ENCODE results near the gene KIF26A. TPM values are rescaled to one million over a fixed set of nuclear protein-coding genes. Genes with fewer than 3 reads are reported as not detected.

Gene KIF26A
- total RNA-seq, 2 donors from 2014 or later, result 5.6 to 14.1 TPM

DNA sequence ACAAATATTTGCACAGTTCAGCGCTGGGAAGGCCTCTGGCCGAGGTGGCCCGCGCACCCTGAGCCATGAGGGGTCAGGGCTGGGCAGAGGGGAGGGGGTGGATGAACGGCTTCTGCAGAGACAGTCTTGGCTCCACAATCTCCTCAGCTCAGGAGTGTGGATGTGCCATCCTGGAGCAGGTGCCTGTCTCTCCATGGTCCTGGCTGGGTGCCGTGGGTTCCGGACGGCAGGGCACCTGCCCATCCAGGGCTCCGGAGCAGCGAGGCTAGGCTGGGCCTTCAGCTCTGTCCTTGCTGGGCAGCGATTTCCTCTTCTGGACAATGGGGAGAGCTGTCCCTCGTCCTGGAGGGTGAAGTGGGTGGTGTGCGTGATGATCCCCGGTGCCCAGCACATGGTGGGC lies 55.6 kb downstream of the KIF26A start:
- no peak overlapping the region for H3K4me3 ChIP-seq
- DNase-seq (ENCODE audit: low spot score), result no peak
- no peaks in the 10 kb centered on the region for H3K36me3 ChIP-seq
- H3K27me3 ChIP-seq, result no peaks in the 10 kb centered on the region
- TF ChIP-seq CTCF (IDR thresholded peaks at IDR 0.05), result no peak
- H3K27ac ChIP-seq, result no peak overlapping the region
- no peaks in the 10 kb centered on the region for H3K4me1 ChIP-seq
- no peaks in the 10 kb centered on the region for H3K9me3 ChIP-seq

DNA sequence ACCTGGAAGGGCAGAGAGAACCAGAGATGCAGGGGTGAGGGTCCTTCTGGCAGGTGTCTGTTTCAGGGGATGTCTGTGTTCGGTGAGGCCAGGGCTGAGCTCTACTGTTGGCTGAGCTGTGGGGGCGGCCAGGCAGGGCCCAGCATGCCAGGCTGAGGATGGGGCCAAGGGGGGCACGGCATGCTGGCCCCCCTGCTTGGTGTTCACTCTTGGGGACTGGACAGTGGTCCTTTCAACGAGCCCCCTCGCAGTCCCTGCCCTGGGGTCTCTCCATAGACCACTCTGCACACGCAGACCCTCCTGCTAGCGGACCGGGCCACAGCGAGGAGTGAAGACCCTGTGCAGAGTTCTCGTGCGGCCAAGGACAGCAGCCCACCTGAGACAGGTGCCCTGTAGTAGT lies 56.3 kb downstream of the KIF26A start:
- no peak for DNase-seq (ENCODE audit: low spot score)
- Histone ChIP-seq H3K9me3 (no peaks in the 10 kb centered on the region), H3K27ac (no peak overlapping the region), H3K27me3 (no peaks in the 10 kb centered on the region), H3K36me3 (no peaks in the 10 kb centered on the region), H3K4me1 (no peaks in the 10 kb centered on the region), H3K4me3 (no peak overlapping the region)
- no peak for TF ChIP-seq CTCF (IDR thresholded peaks at IDR 0.05)

DNA sequence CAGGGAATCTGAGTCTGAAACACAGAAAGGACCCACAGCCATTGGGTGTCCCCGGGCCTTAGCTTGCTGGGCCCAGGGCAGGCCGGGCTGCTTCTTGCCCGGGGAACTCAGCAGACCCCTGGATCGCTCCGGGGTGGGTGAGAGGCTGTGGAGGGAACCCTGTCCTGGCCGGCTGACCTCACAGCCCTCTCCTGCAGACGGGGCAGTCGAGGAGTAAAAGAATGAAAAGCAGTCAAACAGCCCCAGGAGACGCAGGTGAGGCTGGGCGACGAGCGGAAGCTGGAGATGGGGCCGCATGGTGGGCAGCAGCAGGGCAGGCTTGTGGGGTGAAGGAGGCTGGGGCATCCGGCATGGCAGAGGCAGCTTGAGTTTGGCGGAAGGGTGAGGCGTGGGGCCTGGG lies 57.0 kb downstream of the KIF26A start:
- Histone ChIP-seq H3K27me3 (no peaks in the 10 kb centered on the region), H3K27ac (no peak overlapping the region), H3K36me3 (no peaks in the 10 kb centered on the region), H3K4me3 (no peak overlapping the region), H3K4me1 (no peaks in the 10 kb centered on the region), H3K9me3 (no peaks in the 10 kb centered on the region)
- no peak for DNase-seq (ENCODE audit: low spot score)
- no peak for TF ChIP-seq CTCF (IDR thresholded peaks at IDR 0.05)

GRCh38 chr14:104195878-104196277 lies 57.5 kb downstream of the KIF26A start:
- Histone ChIP-seq H3K36me3 (no peaks in the 10 kb centered on the region), H3K4me1 (no peaks in the 10 kb centered on the region)
- DNase-seq (ENCODE audit: low spot score), result no peak

DNA sequence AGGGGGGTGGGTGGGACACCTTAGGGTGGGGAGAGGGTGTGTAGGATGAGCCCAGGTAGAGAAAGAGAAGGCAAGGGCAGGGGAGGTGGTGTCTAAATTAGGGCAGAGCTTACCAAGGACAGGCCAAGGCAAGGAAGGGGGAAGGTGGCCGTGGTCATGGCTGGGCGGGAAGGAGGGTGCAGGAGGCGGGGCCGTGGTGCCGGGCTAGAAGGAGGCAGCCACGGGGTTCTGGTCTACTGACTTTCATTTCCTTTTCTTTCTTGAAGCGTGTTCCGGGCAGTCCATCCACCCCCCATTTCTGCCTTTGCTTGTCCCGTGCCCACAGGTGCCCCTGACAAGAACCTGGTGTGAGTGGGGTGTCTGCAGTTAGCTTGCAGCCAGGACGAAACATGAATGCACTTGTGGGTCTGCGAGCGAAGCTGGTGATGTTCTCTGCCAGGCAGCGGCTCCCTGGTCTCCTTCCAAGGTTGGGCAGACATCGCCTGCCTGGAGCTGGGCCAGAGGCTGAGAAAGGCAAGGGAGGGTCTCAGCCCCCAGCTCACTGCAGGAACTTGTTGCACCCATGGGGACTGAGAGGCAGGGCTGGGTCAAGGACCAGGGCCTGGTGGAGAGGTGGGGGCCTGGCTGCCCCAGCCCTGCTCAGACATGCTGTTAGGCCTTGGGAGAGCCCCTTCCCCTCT lies 58.2 kb downstream of the KIF26A start:
- Histone ChIP-seq H3K4me1 (no peaks in the 10 kb centered on the region), H3K27ac (no peak overlapping the region), H3K27me3 (no peaks in the 10 kb centered on the region), H3K9me3 (no peaks in the 10 kb centered on the region), H3K36me3 (no peaks in the 10 kb centered on the region), H3K4me3 (no peak overlapping the region)
- no peak for DNase-seq (ENCODE audit: low spot score)
- TF ChIP-seq CTCF (IDR thresholded peaks at IDR 0.05), result no peak

More at GRCh38 chr14:104195878-104196277, 57.5 kb downstream of the KIF26A start:
- no peak overlapping the region for H3K4me3 ChIP-seq
- no peak overlapping the region for H3K27ac ChIP-seq
- no peak for TF ChIP-seq CTCF (IDR thresholded peaks at IDR 0.05)
- H3K27me3 ChIP-seq, result no peaks in the 10 kb centered on the region
- no peaks in the 10 kb centered on the region for H3K9me3 ChIP-seq

Data from right atrium auricular region (tissue), 2 donors.